Kasumi-1 (cell line): ENCODE results near the gene DSCAM.

Source experiments
- DNase-seq, 2 experiments: peaks; one replicate each; lab custom pipeline; 2025; lab: John Stamatoyannopoulos, UW

Gene DSCAM

DNA sequence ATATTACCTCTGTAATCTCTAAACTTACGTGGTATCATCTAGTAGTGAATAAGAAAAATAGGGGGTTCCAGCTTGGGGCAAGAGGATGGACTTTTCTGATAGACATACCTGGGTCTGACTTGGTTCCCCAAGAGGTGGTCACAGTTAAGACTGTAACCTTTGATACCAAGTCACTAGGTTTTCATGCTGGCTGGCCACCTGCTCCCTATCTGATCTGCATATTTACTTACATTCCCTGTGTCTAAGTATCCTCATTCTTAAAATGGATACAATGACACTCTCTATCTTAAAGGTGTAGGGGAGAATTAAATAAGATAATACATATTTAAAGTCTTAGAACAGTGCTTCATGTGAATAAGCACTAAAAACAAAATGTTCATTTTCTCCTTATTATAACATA lies 312.1 kb downstream of the DSCAM start:
- DNase-seq, result no peak

DNA sequence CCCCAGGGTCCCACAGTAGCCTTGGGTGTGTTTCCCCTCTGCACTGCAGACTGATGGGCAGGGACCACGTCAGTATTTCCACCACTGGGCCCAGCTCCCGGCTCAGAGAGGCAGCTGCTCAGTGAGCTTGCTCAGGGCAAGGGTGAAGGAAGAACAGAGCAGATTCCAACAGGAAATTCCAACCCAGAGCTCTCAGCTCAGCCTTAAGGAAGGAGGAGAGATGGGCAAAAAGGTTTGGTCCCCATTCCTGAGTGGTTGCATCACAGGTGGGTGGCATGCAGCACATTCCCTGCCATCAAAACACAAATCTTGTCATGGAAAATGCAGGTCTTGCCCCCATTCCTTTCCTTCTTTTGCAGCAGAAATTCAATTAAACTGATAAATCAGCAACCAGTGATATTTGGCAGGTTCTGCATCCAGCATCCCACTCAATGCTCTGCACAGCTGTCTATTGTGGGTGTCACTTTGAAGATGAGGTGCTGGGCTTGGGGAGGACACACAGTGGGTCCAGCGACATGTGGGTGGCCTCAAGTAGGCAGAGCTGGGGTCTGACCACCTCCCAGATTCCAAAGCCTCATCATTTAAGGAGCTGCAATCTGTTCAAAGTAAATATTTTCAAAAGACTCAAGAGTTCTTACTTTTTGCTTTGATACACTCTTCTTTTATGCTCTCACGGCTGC lies 315.4 kb downstream of the DSCAM start:
- DNase-seq, result no peak

DNA sequence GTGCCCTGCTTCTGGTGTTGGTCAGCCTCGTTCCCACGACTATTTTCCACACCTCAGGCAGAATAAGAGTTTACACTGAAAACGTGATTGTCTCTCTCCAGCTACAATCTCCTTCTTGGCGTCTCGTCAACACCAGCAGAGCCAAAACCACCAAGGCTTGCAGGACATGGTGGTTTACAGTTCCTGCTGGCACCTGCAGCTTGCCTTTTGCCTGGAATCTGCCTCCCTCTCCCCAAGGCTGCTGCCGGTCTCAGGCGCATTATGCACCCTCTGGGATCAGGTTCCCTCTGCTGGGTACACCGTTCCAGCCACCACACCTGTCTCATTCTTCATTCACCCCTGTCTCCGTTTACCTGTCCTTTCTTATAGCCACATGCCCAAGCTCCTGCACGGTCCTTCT lies 315.9 kb downstream of the DSCAM start:
- no peak for DNase-seq

DNA sequence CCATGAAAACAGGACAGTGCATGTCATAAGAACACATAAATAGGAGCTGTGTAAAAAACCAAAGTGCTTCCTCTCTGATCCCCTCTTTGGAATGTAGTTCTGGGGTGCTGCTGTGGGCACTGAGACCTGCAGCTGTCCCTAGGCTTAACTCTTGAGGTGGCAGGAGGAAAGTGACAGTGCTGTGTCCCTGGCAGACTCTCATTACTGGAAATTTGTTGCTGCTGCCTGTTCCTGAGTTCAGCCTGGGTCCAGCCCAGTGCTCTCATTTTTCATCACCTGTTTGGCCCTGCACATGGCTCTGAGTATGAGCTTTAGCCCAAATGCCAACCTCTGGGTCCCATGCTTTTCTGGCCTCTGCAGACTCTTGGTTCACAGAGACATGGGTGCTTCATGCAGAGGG lies 329.3 kb downstream of the DSCAM start:
- DNase-seq, result no peak

DNA sequence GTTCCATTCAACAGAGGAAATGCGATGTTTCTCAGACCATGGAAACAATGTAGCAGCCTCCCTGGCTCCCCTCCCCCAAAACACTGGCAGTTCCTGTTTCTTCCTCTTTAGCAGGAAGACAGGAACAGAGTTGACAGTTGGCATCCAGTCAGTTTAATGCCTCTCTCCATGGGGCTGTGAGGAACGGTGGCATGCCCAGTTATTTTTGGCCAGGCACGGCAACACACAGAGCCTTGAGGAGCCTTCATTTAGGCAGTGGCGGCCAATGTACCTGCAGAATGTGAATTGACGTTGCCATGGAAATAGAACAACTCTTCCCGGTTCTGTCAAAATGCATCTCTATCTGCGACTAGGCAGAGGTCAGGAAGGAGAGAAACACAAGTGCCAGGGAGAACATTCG lies 330.6 kb downstream of the DSCAM start:
- peak; percentile 80 for DNase-seq

DNA sequence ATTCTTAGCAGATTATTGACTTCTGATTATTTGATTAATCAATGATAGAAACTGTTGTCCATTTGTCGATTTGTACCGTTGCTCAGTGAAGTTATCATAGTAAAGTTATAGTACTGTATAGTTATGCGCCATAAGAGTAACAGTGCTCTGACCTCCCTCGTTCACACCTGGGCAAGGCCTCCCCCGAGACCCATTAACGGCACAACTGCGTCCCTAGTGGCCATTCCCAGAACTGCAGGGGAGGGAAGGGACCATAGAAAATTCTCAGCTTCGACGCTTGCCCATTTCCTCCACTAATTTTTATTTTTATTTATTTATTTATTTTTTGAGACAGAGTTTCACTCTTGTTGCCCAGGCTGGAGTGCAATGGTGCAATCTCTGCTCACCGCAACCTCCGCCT lies 334.4 kb downstream of the DSCAM start:
- DNase-seq, result no peak

DNA sequence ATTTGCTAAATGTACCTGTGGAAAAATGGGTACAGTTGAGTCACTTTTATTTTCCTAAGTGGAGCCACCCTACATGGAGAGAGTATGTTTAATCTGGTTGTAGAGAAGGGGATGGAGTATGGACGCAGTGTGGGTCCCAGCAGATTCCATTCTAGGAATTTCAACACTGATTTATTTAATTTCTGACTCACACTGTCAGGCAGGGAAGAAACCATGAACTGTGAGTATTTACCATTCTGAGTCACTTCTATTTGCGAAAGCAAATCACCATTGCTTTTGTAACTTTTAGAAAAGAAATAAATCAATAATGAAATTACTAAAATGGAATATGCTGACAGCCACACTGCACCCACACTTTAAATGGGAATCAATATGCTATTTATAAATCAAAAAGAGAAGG lies 339.0 kb downstream of the DSCAM start:
- no peak for DNase-seq

DNA sequence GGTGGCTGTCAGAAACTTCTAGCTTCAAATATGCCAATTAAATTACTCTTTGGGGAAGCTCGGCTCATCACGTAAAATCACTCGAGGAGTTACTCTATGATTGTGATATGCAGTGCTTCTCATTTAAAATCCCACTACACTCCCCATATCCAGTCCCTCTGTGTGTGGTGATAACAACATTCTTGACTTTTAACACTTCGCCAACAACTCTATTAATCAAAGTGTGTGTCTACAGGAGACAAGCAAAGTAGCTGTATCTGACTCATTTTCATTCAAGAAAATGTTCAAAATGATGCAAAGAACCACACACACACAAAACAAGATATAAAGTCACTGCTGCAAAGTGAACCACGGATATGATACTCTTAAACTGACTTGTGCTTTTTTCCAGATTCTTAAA lies 341.3 kb downstream of the DSCAM start:
- no peak for DNase-seq

DNA sequence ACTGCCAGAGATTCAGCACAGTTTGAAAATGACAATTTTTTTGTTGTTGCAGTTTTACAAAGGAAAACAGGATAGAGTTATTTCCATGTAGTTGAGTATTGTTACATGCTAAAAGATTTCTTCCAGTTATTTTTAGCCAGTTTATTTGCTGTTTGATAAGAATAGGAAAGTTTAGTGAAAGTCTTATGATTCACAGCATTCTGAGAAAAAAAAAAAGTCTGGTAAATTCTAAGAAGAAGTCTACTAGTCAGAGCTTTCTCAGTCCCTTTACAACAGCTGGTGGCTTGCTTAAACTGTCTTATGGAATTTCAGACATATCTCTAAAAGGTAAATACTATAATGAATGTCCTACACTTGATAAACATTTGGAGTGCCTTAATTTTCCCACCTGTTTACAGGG lies 341.7 kb downstream of the DSCAM start:
- no peak for DNase-seq

DNA sequence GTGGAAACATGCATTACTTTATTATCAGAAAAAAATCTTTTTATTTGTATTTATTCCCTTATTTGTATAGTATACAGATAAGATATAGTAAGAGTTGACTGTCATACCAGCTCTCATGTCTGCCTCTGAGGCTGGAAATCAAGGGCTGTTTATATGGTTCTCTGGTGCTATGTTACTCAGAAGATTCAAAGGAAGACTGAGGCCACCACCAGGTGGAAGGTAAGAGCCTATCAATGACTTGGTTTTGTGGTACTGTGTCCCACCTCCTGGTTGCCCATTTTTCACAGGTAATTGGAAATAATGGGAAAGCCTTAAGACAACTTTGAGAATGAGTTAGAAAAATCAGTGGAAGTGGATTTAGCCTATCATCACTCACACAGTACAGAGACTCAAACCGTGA lies 342.1 kb downstream of the DSCAM start:
- no peak for DNase-seq

DNA sequence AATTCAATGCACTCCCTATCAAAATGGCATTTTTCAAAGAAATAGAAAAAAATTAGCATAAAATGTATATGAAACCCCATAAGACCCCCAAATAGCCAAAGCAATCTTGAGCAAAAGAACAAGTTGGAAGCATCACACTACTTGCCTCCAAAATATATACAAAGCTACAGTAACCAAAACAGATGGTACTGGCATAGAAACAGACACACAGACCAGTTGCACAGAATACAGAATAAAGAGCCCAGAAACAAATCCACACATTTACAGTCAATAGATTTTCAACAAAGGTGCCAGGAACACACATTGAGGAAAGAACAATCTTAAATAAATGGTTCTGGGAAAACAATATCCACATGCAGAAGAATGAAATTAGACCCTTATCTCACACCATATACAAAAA lies 350.8 kb downstream of the DSCAM start:
- no peak for DNase-seq

DNA sequence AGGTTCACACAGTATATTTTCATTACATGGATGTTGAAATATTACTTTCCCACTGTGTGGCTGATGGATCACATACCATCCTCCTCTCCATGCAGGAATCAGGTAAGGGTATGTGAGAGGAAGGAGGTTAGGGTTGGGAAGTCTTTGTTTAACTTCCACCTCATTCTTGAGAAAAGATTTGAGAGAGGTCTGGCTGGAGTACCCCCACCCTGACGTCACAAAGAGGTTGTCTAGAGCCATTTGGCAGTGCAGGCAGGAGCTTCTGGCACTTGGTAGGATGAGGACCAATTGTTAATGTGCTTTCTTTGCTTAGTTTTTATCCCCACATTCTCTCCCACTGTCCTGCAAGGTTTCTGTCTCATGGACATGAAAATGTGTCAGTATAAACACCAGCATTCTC lies 356.6 kb downstream of the DSCAM start:
- DNase-seq, result no peak

DNA sequence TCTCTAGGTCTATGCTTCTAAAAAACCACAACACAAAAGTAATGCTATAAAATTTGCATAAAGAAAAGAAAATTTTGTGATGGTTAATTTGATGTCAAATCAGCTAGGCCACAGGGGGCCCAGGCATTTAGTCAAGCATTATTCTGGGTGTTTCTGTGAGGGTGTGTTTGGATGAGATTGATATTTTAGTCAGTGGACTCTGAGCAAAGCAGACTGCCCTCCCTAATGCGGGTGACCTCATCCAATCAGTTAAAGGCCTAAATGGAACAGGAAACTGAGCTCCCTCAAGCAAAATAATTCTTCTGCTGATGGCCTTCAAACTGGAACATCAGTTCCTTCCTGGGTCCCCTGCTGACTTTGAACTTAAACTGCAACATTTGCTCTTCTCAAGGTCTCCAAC lies 358.0 kb downstream of the DSCAM start:
- DNase-seq, result no peak

DNA sequence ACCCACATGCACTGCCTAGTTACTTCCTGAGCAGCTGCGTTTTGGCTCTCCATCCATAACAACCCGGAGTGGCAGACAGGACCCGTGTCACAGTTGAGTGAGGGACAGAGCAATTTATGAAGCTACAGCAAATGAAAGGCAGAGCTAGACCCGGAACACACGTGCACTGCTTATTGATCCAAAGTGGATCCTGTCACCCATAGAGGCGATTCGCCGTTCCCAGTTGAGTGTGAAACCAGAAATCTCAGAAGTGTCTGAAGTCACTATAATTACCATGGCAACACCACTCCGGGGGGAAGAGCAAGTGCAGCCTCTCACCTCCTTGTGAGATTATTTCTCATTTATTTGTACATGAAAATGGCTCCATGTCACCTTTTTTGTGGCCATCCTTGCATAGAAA lies 365.2 kb downstream of the DSCAM start:
- no peak for DNase-seq

DNA sequence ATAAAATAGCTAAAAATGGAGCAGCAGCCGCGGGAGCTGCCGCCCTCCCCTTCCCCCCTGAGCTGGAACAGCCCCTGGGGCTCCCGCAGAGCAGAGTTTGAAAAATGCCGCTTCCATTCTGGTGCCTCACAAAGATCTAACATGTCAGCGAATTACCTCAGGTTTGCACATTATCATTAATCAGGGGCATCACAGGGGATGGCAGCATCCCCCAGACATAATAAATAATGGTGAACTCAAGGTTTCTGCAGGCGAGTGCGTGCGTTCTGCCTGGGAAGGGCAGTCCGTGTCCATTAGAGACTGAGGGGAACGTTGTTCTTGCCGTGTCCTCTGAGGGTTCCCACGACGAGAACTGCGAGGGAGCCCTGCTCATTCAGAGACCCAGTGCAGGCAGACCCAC lies 372.4 kb downstream of the DSCAM start:
- DNase-seq, result no peak

DNA sequence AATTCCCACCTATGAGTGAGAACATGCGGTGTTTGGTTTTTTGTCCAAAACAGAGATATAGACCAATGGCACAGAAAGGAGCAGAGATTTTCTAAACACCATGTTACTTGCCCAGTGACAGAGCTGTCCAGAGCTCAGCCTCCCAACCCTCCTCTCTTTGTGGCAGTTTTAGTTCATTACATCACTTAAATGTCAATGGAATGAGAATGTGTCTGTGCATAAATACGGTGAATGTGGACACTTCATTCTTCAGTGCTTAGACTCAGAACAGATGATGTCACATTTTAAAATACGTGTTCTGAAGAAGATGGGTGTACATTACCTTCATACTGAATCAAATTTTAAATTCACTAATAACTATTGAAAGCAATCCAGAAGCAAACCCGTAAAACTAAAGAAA lies 374.9 kb downstream of the DSCAM start:
- DNase-seq, result no peak

DNA sequence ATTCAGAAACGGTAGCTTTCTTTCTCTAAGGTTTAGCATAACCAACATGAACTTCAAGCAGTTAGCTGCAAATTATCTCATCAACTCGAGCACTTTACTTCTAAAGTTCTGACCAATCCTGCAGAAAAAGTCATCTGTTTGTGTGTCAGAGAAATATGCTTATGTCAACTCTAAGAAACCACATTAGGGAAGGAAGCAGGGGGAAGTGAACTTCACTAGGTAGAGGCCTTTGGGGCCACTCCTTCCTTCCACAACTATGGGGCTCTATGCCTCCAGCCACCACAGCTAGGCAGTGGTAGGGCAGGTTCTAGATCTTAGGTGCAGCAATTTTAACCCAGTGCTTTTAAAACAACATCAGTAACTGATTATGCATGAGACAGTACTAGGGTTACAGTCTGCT lies 375.9 kb downstream of the DSCAM start:
- peak; percentile 74 to 76 for DNase-seq

DNA sequence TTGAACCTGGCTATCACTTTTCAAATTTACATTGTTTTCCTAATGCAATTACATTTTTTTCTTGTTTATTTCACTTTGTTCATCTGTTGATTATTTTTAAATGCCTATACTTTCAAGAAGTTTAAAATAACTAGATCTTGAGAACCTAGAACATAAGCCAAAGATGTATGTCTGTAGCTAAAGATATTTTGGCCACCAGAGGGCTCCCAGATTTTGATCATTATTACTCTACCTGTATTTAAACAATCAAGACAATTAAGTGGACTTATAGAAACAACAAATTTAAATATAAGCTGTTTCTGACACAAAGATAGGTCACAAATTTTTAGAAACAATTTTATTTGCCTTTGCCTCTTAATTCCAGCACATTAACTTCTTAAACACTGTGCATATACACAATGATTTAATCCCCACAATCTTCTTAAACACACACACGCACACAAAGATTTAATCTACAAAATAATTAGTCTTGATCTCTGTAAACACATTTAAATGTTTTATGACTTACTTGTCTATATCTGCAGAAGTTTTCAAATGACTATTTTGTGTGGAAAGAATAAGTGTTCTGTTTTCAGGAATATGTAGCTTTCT lies 380.0 kb downstream of the DSCAM start:
- peak; percentile 24 to 45 for DNase-seq

DNA sequence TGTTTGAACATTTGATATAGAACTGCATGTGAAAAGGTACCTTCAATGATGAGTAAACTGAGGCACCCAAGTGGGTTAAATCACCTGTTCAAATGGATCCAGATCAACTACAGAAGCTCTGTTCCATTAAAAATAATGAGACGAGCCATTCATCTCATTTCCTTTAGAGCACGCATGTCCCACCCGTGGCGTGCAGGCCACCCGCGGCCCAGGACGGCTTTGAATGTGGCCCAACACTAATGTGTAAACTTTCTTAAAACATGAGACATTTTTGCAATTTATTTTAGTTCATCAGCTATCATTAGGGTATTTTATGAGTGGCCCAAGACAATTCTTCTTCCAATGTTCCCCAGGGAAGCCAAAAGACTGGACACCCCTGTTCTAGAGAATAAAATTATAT lies 381.6 kb downstream of the DSCAM start:
- DNase-seq, result no peak

DNA sequence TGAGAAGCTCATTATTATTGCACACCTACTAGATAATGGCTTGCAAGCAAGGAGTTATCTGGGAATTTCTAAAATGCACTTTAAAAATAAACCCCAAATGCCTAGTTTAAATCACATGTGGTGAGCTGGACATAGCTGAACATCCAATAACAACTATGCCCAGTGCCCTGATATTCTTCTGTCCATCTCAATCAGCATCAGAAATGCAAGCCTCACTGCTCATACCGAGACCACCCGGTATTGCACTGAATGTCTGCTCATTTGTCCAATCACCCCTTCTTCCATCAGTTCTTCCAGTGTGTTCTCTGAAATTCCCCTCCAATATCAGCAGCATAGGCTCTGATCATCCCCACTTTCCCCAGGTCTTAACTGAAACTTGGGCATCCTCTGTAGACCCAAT lies 383.8 kb downstream of the DSCAM start:
- DNase-seq, result no peak

DNA sequence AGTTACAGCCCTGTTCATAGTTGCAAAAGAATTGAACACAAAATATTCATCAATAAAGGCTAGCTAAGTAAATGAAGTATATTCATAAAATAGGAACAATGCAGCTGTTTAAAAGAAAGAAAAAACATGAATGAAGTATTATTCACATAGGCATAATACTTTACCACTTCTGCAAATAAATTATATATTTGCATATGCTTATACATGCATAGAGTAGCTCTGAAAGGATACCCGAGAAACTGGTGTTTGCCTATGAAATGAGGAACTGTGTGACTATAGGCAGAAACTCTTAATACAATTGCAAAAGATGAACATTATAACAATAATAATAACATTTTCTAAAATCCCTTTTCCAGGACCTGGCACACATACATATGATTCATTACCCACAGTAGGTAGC lies 385.9 kb downstream of the DSCAM start:
- DNase-seq, result no peak

DNA sequence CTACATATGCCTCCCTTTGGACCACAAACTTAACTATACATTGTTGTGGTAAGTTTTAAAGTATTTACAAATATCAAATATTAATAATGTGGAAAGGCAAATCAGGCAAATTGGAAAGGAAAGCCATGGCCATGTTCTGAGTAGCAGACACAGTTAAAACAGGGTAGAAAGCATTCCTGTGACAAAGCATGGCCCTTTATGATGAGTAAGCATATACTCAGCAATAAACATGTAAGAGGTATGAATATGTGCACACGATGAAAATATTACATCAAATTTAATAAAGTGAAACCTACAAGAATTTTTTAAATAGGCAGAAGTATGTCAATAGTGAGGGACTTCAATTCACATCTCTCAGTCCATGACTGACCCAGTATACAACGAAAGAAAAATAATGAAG lies 389.2 kb downstream of the DSCAM start:
- DNase-seq, result no peak

DNA sequence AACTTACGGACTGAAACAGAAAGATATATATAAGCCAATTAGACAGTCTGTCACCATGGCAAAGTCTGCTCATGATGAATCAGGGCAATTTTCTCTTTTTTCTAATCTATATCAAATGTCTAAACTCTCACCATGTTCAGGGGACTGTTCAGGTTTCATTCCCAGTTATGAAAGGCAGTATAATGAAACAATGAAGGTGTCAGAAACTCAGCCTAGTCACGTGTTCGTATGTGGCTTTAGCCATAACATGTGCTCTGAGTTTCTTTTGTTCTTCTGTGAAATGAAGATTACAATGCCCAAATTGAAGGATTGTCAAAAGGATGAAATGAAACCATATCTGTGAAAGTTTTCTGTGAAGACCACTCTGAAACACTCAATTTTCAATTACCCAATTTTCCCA lies 392.9 kb downstream of the DSCAM start:
- DNase-seq, result no peak

DNA sequence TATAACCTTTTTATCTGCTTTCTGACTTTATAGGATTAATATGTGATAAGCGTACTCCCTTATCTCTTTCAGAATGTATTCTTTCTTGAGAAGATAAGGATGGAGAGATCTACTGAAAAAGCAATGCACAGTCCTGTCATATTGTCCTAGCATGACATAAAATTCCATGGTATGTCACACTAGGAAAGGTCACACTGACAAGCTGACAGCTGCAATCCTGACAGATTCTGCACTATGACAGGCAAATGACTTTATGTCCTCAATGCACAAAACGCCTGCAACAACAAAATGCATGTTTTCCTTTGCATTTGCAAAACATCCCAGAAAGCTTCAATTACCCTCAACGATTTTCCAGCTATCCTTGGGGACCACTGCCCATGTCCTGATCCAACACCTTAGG lies 393.8 kb downstream of the DSCAM start:
- DNase-seq, result no peak
